GM19099 (cell line): ENCODE measurements around the gene PLBD2.

Source experiments
- POLR2A ChIP-seq: IDR thresholded peaks from 3 replicates; pipeline ENCODE4 v1.6.1; 2011; ENCODE audit warnings: low read depth; ENCODE audit not compliant: insufficient read length; ENCODE audit errors: extremely low read depth

PLBD2 gene

GRCh38 chr12:113374823-113375428 is 16.5 kb downstream of the PLBD2 start:
- TF ChIP-seq POLR2A = no peak

GRCh38 chr12:113378291-113378690 is 19.9 kb downstream of the PLBD2 start:
- TF ChIP-seq POLR2A = no peak

GRCh38 chr12:113381220-113381619 is 22.8 kb downstream of the PLBD2 start:
- no peak for TF ChIP-seq POLR2A

- TF ChIP-seq POLR2A = no peak
Observed at GRCh38 chr12:113382206-113382605, 23.8 kb downstream of the PLBD2 start.

- TF ChIP-seq POLR2A = no peak
Observed at GRCh38 chr12:113384778-113385177, 26.4 kb downstream of the PLBD2 start.

- TF ChIP-seq POLR2A = no peak
Observed at GRCh38 chr12:113385282-113385882, 27.0 kb downstream of the PLBD2 start.

DNA sequence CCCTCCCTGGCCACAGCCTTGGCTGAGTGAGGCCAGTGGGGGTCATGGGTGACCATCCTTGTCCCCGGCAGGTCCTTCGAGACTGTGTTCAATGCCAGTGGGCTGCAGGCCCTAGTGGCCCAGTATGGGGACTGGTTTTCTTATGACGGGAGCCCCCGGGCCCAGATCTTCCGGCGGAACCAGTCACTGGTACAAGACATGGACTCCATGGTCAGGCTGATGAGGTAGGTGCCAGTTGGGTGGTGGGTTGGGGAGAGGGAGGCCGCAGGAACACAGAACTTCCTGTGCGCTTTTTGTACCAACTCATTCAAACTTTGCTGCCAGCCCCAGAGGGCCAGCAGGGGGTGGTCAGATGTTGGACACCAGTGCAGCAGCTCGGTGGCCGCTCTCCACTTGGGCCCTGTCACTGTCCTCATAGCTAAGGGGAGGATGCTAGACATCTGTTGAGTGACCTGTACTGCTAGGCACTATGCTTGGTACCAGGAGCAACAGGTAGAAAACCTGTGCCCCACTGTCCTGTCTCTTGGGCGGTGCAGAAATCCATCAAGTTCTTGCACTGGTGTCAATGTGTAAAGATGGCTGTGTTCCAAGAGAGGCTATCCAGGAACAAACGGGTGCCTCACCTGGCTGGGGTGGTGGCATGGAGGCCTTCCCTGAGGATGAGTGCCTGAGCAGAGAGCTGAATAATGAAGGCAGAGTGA is 28.6 kb downstream of the PLBD2 start:
- TF ChIP-seq POLR2A = no peak

DNA sequence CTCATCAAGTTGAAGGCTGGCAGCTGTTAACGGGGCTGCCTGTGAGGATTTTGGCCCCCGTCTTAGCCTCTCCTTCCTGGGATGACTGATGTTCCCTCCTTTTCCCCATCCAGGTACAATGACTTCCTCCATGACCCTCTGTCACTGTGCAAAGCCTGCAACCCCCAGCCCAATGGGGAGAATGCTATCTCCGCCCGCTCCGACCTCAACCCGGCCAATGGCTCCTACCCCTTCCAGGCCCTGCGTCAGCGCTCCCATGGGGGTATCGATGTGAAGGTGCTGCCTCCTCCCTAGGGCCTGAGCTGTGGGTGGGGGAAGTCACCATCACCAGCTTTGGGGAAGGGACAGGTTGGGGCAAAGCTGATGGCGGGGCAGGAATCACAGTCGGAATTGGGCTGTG is 29.2 kb downstream of the PLBD2 start:
- no peak for TF ChIP-seq POLR2A

GRCh38 chr12:113388351-113388750 is 30.0 kb downstream of the PLBD2 start:
- no peak for TF ChIP-seq POLR2A

GRCh38 chr12:113390064-113391043 is 32.0 kb downstream of the PLBD2 start:
- no peak for TF ChIP-seq POLR2A

GRCh38 chr12:113391145-113391544 is 32.8 kb downstream of the PLBD2 start:
- no peak for TF ChIP-seq POLR2A

DNA sequence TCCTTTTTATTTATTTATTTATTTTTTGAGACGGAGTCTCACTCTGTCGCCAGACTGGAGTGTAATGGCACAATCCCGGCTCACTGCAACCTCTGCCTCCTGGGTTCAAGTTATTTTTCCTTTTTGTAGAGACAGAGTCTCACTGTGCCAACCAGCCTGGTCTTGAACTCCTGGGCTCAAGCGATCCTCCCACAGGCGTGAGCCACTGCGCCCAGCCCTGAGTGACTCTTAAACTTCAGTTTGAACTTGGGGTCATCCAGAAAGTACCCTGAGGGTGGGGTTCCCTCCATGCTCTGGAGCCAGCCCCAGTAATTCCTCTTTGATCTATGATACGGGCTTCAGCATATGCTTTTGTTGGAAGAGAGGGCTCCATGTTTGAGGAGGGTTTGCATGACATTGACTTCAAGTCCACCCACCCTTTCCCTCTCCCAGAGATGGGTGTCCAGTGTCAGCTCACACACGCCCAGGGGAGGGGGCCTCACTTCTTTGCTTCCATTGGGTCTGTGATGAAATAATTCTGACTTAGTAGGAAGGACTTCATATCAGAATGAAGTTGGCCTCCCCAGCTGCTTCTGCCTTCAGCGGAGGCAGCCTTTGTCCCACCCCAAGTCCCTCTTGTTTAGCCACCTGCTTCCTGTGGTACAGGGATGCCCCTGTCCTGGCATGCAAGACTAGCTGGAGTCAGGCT is 33.4 kb downstream of the PLBD2 start:
- no peak for TF ChIP-seq POLR2A

- no peak for TF ChIP-seq POLR2A
Observed at GRCh38 chr12:113392520-113392919, 34.1 kb downstream of the PLBD2 start.

- TF ChIP-seq POLR2A = no peak
Observed at GRCh38 chr12:113392988-113393579, 34.7 kb downstream of the PLBD2 start.
